GM18508 (cell line): Measurements from ENCODE around the gene TMEM183A.
"Not testable (repeated sequence)": the region's sequence is repeated elsewhere in the genome, so short reads cannot be mapped to it uniquely, and the experiment has no call there.

Experiments used
- ATAC-seq: cut with Tn5 transposase; IDR thresholded peaks from one replicate; pipeline ENCODE4 v1.9.1; 2021; ENCODE audit warnings: moderate number of reproducible peaks; ENCODE audit not compliant: insufficient read depth, unreplicated experiment

The TMEM183A gene

GRCh38 chr1:202987255-202987654 lies 19.9 kb upstream of the TMEM183A start:
- no peak for ATAC-seq

GRCh38 chr1:202987922-202988583 lies 19.1 kb upstream of the TMEM183A start:
- ATAC-seq: no peak

- no peak for ATAC-seq
Measured at GRCh38 chr1:202989879-202990278, 17.3 kb upstream of the TMEM183A start.

GRCh38 chr1:202991112-202991511 lies 16.1 kb upstream of the TMEM183A start:
- no peak for ATAC-seq

GRCh38 chr1:202994756-202995155 lies 12.4 kb upstream of the TMEM183A start:
- ATAC-seq: no peak

- ATAC-seq: no peak
Measured at GRCh38 chr1:202998836-202999750, 8.1 kb upstream of the TMEM183A start.

- ATAC-seq: no peak
Measured at GRCh38 chr1:203000217-203000944, 6.8 kb upstream of the TMEM183A start.

- no peak for ATAC-seq
Measured at GRCh38 chr1:203001986-203002385, 5.2 kb upstream of the TMEM183A start.

GRCh38 chr1:203002951-203003350 lies 4.2 kb upstream of the TMEM183A start:
- no peak for ATAC-seq

GRCh38 chr1:203005395-203006142 lies 1.6 kb upstream of the TMEM183A start:
- not testable (repeated sequence) for ATAC-seq

- no peak for ATAC-seq
Measured at GRCh38 chr1:203009185-203009584, 2.0 kb downstream of the TMEM183A start.

- no peak for ATAC-seq
Measured at GRCh38 chr1:203011582-203011981, 4.4 kb downstream of the TMEM183A start.

- no peak for ATAC-seq
Measured at GRCh38 chr1:203017061-203017460, 9.9 kb downstream of the TMEM183A start.

GRCh38 chr1:203017692-203018091 lies 10.5 kb downstream of the TMEM183A start:
- ATAC-seq: no peak

GRCh38 chr1:203022855-203023254 lies 15.7 kb downstream of the TMEM183A start:
- ATAC-seq: not testable (repeated sequence)

GRCh38 chr1:203025686-203026030 lies 18.5 kb downstream of the TMEM183A start:
- ATAC-seq: no peak

GRCh38 chr1:203026031-203026665 lies 19.0 kb downstream of the TMEM183A start, which contains the start of gene PPFIA4:
PPFIA4 (plus strand) TSS chr1:203026491; CDS start chr1:203039009, 12,518 bp downstream.
- no peak for ATAC-seq

GRCh38 chr1:203026666-203027663 lies 19.8 kb downstream of the TMEM183A start:
- ATAC-seq: no peak
